NCI-H1105 (cell line): ENCODE measurements around the gene PKLR.
"Not testable (repeated sequence)": the region's sequence is repeated elsewhere in the genome, so short reads cannot be mapped to it uniquely, and the experiment has no call there.

Experiments
- DNase-seq: peaks from one replicate; lab custom pipeline; 2025; lab: John Stamatoyannopoulos, UW

Gene PKLR

DNA sequence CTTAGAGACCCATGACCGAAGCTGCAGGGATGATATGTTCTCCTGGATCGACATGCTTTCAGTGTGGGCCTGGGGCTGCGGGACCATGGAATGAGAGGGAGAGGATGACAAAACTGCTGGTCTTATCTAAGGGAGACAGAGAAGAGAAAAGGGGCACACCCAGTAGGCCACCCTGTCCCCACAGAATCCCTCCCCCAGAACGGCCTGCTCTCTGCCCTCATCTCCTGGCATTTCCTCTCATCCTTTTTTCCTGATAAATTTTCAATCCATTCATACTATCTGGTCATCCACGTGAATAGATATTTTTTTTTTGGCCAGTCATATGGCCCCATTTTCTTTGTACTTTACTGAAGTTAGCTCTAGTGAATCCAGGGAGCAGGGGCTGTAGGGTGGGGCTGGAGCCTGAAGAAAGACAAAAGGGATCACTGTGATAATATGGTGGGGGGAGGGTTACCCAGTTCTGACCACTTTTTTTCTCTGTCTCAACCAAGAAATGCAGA is at the start of gene PKLR:
TSS of gene PKLR (minus strand) at position 97 of the 500 bp plus-strand sequence. CDS start at position 54, 43 bp downstream.
- no peak for DNase-seq

DNA sequence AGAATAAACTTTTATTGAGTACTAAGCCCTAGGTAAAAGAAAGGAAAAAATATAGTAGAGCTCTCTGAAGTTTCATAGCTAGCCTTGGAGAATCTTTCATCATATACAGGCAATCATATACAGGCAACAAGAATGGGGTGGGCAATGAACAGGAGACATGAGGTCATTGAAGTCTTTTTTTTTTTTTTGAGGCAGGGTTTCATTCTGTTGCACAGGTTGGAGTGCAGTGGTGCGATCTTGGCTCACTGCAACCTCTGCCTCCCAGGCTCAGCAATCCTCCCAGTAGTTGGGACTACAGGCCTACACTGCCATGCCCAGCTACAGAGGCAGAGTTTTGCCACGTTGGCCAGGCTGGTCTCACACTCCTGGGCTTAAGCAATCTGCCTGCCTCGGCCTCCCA is 41.6 kb upstream of the PKLR start:
- no peak for DNase-seq

DNA sequence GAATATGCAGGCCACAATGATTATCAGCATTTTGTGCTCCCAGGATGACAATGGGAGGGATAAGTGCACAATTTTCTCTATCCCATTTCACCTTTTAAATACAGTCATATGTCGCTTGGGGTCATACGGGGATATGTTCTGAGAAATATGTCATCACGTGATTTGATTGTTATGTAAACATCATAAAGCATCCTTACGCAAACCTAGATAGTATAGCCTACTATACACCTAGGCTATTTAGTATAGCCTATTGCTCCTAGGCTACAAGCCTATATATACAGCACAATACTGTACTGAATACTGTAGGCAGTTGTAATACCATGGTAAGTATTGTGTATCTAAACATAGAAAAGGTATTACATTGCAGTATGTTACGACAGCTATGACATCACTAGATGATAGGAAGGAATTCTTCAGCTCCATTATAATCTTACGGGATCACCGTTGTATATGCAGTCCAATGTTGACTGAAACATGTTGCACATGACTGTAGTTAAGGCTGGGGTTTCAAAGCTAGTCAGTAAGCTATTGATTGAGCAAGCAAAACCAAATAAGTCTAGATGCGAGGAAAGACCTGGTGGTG is 38.4 kb upstream of the PKLR start:
- DNase-seq, result no peak

DNA sequence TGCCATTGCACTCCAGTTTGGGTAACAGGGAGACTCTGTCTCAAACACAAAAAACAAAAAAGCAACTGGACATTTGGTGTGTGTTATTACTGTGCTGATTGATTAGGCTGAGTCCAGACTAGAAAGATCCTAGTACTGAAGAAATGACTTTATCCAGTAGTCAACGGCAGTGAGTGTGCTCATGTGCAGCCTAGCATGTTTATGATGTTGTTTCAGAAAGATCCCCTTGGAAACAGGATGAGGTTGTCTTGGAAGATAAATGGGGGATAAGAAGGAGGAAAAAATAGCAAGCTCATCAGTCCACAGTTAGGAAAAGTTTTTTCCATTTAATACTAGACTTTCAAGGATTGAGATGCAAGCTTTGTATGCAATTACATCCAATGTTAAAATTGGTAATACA is 33.7 kb upstream of the PKLR start:
- DNase-seq, result no peak

DNA sequence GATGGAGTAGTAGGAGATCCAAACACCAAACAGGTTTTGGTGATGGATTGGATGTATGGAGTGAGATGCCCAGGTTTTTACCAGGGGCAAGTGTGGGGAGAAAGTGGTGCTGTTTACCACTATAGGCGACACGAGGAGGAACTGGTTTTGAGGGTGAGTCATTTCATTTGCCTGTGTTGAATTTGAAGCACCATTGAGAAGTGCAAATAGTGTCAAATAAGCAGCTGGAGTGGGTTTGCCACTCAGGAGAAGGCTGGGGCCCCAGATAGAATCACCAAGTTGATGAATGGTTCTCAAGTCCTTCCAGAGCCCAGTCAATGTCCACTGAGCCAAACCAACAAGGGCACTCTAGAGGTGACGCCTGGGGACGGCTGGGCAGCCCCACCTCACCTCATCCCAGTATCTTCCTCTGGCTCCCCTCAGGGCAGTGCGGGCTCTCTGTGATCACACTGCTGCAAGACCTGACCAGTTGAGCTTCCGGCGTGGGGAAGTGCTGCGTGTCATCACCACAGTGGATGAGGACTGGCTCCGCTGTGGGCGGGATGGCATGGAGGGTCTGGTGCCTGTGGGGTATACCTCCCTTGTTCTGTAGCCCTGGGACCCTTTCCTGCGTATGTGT is 28.9 kb upstream of the PKLR start:
- no peak for DNase-seq

DNA sequence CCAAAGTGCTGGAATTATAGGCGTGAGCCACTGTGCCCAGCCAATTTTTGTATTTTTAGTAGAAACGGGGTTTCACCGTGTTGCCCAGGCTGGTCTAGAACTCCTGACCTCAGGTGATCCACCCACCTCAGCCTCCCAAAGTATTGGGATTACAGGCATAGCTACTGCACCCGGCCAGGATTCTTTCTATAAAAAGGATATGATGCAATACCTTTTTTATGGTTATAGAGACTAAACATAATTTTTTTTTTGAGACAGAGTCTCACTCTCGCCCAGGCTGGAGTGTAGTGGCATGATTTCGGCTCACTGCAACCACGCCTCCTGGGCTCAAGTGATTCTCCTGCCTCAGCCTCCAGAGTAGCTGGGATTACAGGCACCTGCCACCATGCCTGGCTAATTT is 27.6 kb upstream of the PKLR start:
- DNase-seq, result not testable (repeated sequence)

DNA sequence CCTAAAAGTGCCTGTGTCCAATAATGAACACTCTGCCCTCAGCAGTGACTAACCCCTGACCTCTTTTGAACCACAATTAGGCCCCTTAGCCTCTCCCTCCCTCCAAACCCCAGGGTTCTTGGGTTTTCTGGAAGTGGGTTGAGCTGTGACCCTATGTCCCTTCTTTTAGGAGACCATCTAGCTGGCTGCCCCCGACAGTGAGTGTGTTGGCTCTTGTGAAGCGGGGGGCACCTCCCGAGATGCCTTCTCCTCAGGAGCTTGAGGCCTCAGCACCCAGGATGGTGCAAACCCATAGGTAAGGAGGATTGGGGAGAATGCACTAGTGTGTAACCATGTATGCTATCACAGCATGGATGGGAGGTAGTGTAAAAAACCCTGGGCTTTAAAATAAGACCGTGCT is 26.7 kb upstream of the PKLR start:
- DNase-seq, result no peak

DNA sequence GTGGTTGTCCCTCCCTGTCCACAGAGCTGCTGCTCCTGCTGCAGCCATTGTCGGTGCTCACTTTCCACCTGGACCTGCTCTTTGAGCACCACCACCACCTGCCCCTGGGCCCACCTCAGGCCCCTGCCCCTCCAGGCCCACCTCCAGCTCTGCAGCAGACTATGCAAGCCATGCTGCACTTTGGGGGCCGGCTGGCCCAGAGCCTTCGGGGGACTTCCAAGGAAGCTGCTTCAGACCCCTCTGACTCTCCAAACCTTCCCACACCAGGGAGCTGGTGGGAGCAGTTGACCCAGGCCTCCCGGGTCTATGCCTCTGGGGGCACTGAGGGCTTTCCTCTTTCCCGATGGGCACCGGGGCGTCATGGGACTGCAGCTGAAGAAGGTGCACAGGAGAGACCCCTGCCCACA is 25.4 kb upstream of the PKLR start:
- no peak for DNase-seq

DNA sequence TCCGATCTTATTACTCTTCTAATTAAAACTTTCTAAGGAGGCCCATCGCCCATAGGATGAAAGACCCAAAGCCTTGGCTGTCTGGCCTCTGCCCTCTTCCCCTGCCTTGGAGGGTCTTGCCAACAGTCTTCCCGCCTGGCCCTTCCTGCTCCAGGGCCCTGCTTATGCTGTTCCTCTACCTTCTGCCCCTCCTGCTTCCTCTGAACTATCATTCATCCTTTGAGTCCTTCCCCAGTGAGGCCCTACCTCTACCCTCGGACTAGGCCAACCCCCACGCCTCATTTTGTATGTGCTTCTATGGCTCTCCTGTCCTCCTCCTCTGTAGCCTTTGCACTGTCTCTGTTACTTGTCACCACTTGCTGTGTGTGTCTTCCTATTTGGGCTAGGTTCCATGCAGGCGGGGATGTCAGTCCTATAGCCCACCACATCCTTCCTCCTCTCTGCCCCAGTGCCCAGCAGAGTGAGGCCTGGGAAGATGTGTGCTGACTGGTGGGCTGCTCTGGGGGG is 24.8 kb upstream of the PKLR start:
- DNase-seq, result no peak

DNA sequence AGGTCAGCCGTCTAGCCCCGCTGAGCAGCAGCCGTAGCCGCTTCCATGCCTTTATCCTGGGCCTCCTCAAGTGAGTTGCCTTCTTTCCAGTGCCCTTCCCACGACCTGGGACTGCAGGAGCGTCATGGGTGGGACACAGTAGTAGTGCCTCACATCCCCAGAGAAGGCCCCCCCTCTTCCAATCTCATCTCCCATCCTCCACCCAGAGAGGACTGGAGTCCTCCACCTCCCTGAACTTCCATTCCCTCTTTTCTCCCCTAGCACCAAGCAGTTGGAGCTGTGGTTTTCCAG is 24.3 kb upstream of the PKLR start:
- no peak for DNase-seq

DNA sequence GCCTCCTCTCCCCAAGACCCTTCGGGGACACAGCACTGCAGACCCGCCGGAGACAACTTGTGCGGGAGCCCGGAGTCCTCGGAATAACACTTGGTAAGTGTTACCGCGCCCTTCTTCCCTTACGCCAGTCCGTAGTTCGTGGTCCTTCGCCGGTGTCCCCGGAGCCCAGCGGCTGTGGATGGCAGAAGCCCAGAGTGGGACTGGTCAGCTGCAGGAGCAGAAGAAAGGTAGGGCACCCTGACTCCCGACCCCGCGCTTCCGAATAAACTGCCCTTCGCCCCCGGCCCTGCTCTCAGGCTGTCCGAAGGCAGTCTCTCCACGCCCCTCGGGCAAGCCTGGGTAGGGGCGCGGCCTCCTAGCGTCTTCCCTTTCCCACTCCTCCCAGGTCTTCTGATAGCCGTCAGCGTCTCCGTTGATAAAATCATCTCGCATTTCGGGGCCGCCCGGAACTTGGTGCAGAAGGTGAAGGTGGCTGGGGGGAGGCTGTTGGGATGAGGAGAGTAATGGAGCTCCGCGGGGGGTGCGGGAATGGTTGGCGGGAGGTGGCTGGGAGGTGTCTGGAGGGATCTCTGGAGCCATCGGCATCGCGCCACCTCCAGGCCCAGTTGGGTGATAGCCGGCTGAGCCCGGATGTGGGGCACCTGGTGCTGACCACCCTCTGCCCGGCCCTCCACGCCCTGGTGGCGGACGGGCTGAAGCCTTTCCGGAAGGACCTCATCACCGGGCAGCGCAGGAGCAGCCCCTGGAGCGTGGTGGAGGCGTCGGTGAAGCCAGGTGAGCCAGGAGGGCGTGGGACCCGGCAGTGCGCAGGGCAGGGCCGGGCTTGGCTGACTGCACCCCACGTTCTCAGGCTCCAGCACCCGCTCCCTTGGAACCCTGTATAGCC is 23.7 kb upstream of the PKLR start:
- peak; percentile 22 for DNase-seq

DNA sequence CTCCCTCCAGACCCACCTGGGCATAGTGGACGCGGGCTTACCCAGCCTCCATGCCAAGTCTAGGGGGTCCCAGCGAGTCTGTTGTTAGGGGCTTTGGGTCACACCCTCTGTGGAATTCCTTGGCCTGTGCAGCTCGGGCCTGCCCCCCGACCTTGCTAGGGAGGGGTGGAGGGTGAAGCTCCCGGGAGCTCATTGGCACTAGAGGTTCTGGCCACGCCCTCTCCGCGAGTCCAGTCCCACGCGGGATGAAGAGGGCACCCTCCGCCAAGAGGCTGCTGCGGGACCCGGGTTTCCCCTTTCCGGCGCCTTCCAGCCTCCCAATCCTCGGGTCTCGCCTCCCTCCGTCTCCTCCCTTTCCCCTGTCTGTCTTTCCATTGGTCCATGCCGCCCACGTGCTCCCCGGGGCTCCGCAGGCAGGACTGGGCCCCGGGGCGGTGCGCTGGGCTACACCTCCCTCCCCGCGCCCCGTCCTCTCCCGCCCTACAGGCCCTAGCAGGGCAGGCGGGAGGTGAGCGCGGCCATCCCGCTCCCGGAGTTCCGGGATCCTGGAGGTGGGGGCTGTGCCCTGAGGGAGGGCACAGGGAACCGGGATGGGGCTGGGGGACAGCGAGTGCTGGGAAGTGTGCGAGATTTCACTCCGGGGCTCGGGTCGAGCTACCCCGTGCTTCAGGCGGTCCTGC is 22.9 kb upstream of the PKLR start:
- DNase-seq, result peak; percentile 92

DNA sequence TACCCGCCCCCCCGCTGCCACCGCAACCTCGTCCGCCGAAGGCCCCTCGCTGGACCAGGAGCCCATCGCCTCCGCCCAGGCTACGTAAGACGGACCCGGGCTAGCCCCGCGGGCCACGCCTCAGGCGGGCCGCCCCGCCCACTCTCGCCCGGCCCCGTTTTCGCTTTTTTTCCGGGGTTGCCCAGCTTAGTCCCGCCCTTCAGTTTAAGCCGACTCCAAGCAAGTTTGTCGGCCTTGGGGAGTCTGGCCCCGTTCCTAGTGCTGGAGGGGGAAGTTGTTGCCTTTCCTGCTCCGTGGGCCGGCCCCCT is 22.4 kb upstream of the PKLR start:
- peak; percentile 66 for DNase-seq

DNA sequence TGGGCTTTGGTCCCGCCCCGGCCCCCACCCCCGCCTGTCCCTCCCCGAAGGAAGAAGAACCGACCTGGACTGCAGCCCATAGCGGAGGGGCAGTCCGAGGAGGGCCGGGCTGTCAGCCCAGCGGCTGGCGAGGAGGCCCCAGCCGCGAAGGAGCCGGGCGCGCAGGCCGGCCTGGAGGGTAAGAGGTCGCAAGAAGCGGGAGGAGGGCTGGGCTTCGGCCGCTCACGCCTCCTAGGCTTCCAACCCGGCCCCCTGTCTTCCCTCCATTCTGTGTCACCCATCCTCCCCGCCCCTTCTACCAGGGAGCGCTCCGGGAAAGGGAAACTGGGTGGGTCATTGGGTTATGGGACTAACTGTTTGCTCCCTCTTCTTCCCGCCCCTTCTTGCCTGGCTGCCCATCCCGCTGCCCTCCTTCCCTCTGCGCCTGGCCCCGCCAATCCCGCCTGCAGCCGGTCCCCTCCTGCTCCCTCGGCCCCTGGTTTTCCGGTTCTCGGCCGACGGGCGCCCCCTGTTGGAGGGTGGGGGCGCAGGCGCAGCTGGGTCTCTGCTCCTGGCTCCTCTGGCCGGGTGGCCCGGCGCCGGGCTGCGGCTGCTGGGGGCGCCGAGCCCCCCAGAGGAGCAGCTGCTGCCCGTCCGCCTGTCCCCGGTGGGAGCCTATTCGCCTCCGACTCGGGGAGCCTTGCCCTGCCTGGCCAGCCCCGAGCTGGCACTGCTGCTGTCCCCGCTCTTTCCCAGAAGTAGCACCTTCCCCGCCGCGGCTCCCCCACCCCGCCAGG is 21.9 kb upstream of the PKLR start:
- peak; percentile 88 for DNase-seq

DNA sequence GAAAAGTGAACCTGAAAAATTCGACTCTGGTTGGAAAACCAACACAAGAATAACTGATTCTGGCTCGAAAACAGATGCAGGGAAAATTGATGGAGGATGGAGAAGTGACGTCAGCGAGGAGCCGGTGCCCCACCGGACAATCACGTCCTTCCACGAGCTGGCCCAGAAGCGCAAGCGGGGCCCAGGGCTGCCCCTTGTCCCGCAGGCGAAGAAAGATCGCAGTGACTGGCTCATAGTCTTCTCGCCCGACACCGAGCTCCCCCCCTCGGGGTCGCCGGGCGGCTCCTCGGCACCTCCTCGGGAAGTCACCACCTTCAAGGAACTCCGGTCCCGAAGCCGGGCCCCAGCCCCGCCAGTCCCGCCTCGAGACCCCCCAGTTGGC is 21.3 kb upstream of the PKLR start:
- peak; percentile 10 for DNase-seq

DNA sequence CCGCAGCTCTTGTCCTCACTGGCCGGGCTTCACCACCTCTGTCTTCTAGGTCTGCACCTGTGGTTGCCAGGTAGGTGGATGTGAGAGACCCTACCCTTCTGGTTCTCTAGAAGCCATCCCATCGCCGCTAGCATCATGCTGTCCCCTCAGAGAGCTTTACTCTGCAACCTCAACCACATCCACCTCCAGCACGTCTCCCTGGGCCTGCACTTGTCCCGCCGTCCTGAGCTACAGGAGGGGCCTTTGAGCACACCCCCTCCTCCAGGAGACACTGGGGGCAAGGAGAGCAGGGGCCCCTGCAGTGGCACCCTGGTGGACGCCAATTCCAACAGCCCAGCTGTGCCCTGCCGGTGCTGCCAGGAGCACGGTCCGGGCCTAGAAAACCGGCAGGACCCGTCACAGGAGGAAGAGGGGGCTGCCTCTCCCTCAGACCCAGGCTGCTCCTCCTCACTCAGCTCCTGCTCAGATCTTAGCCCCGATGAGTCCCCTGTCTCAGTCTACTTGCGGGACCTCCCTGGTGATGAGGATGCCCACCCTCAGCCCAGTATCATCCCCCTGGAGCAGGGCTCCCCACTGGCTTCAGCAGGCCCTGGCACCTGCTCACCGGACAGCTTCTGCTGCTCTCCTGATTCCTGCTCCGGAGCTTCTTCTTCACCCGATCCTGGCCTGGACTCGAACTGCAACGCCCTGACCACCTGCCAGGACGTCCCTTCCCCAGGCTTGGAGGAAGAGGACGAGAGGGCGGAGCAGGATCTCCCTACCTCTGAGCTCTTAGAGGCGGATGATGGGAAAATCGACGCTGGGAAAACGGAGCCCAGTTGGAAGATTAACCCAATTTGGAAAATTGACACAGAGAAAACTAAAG is 20.6 kb upstream of the PKLR start:
- no peak for DNase-seq

DNA sequence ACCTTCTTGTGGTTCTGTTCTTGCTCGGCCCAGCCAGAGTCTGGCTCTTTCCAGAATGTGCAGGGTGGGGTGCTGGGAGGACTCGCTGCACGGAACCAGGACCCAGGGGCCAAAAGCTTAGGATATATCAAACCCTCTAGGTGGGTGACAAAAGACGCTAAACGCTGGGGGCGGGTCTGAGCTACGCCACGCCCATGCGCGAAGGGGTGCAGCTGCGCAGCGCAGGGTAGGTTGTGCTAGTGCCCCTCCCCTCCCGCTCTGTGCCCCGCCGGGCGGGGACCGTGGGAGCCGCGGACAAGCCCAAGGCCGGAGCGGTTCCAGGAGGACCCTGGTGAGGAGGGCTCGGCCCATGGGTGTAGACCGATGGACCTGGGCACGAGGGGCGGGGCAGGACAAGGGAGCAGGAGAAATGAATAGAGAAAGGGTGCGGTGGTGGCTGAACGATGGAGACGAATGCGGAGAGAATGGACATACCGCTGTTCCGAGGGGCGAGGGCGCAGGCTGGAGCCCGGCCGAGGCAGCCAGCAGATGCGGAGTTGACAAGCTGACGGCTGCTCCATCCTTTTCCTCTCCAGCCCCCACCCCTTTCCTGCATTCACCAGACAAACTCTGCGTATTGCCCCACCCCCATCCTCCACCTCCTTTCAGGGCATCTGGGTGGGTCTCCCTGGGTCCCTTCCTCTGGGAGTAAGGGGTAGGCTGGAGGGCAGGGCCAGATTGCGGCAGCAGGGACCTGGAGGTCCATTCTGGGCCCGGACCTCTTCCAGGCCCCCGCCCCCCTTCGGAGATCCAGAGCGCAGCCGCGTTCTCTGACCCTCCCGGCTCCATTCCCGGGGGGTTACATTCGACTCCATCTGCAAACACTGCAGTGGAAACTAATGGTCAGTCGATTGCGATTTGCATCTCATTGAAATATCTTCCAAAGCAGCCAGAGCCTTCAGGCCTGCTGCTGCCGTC is 19.7 kb upstream of the PKLR start, which contains the start of gene RUSC1:
TSS of gene RUSC1 (plus strand) at position 234 of the 957 bp plus-strand sequence. CDS start 880 bp downstream, outside the sequence.
- peak; percentile 82 for DNase-seq

DNA sequence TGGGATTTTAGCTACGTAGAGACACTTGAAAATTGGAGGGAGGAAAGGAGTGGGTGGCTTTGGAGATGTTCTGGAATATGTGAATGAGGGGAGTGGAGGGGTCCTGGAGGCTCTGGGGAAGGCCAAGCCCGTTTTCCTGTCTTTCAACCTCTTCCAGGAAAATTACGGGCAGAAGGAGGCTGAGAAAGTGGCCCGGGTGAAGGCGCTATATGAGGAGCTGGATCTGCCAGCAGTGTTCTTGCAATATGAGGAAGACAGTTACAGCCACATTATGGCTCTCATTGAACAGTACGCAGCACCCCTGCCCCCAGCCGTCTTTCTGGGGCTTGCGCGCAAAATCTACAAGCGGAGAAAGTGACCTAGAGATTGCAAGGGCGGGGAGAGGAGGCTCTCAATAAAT is 19.0 kb upstream of the PKLR start:
- DNase-seq, result peak; percentile 73

DNA sequence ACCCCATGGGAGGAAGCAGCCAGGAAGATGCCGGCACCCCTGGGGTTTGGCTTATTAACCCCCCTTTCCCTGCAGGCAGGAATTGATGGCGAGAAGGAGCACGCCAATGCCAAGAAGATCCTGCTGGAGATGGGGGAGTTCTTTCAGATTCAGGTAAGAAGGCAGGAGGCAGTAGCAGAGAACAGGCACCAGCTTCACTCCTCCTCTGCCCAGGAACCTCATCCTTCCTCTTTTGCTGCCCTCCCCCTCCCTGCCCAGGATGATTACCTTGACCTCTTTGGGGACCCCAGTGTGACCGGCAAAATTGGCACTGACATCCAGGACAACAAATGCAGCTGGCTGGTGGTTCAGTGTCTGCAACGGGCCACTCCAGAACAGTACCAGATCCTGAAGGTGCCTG is 18.3 kb upstream of the PKLR start:
- no peak for DNase-seq

DNA sequence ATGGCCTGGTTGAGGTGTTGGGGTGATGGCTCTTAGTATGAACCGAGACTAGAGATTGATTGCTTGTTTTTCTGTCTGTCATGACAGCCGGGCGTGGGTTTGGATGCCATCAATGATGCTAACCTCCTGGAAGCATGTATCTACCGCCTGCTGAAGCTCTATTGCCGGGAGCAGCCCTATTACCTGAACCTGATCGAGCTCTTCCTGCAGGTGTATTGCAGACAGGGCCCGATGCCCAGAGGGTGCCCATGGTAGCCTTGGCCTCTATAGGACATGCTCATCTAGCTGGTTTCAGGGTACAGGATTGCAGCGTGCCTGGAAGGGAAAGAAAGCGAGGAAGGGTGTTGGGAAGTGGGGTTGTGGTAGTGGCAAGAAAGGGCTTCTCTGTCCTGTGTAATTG is 16.8 kb upstream of the PKLR start:
- DNase-seq, result no peak
